HAP-1 (cell line): Measurements from ENCODE around the gene TRIM6.

Source experiments
- DNase-seq, 2 experiments: peaks; one replicate each; pipeline ENCODE4 v3.0.0-alpha.2; 2016 to 2020; ENCODE audit warnings: low spot score in 2 of 2
- H3K27me3 ChIP-seq: fragments of 250-450 bp; sonication (Bioruptor Pico); 2 replicates; pipeline ENCODE4 v1.5.1; 2020; ENCODE audit warnings: low read depth, mild to moderate bottlenecking, moderate library complexity
- H3K36me3 ChIP-seq: fragments of 250-450 bp; sonication (Bioruptor Pico); replicated peaks from 2 replicates; pipeline ENCODE4 v1.5.1; 2020; ENCODE audit warnings: mild to moderate bottlenecking
- H3K4me1 ChIP-seq: fragments of 250-450 bp; sonication (Bioruptor Pico); 2 replicates; pipeline ENCODE4 v1.5.1; 2020; ENCODE audit warnings: mild to moderate bottlenecking
- H3K4me3 ChIP-seq: fragments of 250-450 bp; sonication (Bioruptor Pico); 2 replicates; pipeline ENCODE4 v1.5.1; 2020; ENCODE audit warnings: mild to moderate bottlenecking, moderate library complexity
- H3K9me3 ChIP-seq: fragments of 250-450 bp; sonication (Bioruptor Pico); 2 replicates; pipeline ENCODE4 v1.5.1; 2020; ENCODE audit warnings: mild to moderate bottlenecking, moderate library complexity
- in situ Hi-C: fragments of 300-500 bp; cut with MboI; formaldehyde crosslinking; loops from 3 replicates; pipeline ENCODE4 v1.14.3; 2020; ENCODE audit warnings: low sequenced_read_pairs, inconsistent platforms, mixed read lengths

TRIM6 gene, protein sequence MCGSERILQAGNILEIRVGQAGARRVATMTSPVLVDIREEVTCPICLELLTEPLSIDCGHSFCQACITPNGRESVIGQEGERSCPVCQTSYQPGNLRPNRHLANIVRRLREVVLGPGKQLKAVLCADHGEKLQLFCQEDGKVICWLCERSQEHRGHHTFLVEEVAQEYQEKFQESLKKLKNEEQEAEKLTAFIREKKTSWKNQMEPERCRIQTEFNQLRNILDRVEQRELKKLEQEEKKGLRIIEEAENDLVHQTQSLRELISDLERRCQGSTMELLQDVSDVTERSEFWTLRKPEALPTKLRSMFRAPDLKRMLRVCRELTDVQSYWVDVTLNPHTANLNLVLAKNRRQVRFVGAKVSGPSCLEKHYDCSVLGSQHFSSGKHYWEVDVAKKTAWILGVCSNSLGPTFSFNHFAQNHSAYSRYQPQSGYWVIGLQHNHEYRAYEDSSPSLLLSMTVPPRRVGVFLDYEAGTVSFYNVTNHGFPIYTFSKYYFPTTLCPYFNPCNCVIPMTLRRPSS

GRCh38 chr11:5596607-5597201, at the start of gene TRIM6:
TRIM6 (plus strand) TSS chr11:5596637; CDS start chr11:5596898, 261 bp downstream.
- Histone ChIP-seq H3K4me3 (peak within 1 kb of the TSS; percentile 50), H3K9me3 (no peaks in the 10 kb centered on the region), H3K36me3 (no peaks in the 10 kb centered on the region), H3K27me3 (no peaks in the 10 kb centered on the region), H3K4me1 (no peaks in the 10 kb centered on the region; the same call in none of the 2 replicates)
- in situ Hi-C loops: no loop called here
- DNase-seq: peak; percentile 23 to 79

GRCh38 chr11:5547982-5548381, 48.5 kb upstream of the TRIM6 start:
- Histone ChIP-seq H3K4me1 (no peaks in the 10 kb centered on the region), H3K36me3 (no peaks in the 10 kb centered on the region), H3K4me3 (no peak overlapping the region), H3K9me3 (no peaks in the 10 kb centered on the region), H3K27me3 (no peaks in the 10 kb centered on the region)
- no peak for DNase-seq
- in situ Hi-C loops: no loop called here

- no peak for DNase-seq
Observed at GRCh38 chr11:5548440-5548839, 48.0 kb upstream of the TRIM6 start, which contains the start of gene OR52H1. OR52H1 (minus strand) TSS chr11:5548540; CDS start chr11:5545505, 3,035 bp downstream.

DNA sequence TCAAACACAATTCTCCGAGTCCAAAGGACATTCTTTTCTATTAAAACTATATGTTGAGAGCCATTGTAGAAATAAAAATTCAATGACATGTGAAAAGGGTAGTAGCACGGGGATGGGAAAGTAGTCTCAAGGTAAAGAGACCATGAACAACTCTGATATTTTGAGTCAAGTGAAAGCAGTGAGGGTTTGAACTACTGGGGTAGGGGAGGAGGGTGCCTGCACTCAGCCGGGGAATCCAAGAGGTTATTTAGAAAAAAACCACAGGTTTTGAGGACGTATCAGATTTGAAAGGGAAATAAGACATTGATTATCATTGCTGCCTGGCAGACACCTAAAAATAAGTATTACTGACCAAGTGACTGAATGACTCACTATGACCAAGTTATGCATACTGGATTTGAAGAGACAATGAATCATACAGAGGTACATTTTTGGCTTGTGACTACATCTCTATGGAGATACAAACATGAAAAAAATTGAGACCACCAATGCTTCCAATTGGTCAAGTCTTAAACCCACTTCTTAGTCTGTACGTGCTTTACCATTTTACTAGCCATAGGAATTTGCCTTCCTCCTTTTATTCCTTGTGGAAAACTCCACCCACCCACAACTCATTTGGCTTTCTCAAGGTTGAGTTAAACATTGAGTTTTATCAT, 45.9 kb upstream of the TRIM6 start:
- in situ Hi-C loops: no loop called here
- H3K9me3 ChIP-seq: no peaks in the 10 kb centered on the region
- H3K4me1 ChIP-seq: no peaks in the 10 kb centered on the region
- H3K36me3 ChIP-seq: no peaks in the 10 kb centered on the region
- DNase-seq: no peak
- H3K27me3 ChIP-seq: no peaks in the 10 kb centered on the region
- no peak overlapping the region for H3K4me3 ChIP-seq

More at GRCh38 chr11:5548440-5548839, 48.0 kb upstream of the TRIM6 start, which contains the start of gene OR52H1:
- H3K4me3 ChIP-seq: no peak within 1 kb of the TSS
- H3K4me1 ChIP-seq: no peaks in the 10 kb centered on the region
- no peaks in the 10 kb centered on the region for H3K9me3 ChIP-seq
- in situ Hi-C loops: no loop called here
- H3K27me3 ChIP-seq: no peaks in the 10 kb centered on the region
- no peaks in the 10 kb centered on the region for H3K36me3 ChIP-seq

DNA sequence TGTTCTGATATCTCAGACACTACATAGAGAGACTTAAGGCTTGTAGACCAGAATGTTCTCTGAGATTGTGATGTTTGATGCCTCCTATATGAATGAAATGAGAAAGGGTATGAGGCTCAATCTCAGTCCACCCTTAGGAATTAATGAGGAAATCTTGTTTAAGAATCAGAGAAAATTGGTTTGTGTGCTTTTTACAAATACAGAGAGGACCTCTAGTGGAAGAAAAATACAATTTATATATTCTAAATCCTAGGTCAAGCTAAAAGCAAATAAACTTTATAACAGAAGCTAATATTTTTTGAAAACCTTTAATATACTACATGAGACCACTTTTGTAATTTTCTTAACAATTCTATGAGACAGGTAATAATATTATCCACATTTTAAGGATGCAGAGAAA, 43.1 kb upstream of the TRIM6 start:
- Histone ChIP-seq H3K36me3 (no peaks in the 10 kb centered on the region), H3K4me3 (no peak overlapping the region), H3K9me3 (no peaks in the 10 kb centered on the region), H3K4me1 (no peaks in the 10 kb centered on the region), H3K27me3 (no peaks in the 10 kb centered on the region)
- in situ Hi-C loops: no loop called here
- DNase-seq: no peak

GRCh38 chr11:5556596-5557188, 39.7 kb upstream of the TRIM6 start:
- DNase-seq: no peak
- Histone ChIP-seq H3K9me3 (no peaks in the 10 kb centered on the region), H3K36me3 (no peaks in the 10 kb centered on the region)

DNA sequence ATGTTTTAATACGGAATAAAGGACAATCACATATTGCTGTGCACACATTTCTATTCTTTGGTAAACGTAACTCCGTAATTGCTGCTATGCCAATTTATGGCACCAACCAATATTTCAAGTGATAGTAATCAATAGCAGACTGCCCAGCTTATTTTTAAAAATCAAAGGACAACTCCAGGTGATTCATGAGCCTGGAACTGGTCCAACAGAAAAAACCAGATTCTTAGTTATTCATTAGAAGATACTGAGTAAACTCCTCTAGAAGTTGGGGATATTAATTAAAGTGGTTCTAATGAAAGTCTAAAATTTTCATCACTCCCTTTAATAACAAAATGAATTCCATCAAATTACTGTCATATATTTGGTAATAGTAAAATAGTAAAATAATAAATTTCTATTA, 38.7 kb upstream of the TRIM6 start:
- H3K36me3 ChIP-seq: no peaks in the 10 kb centered on the region
- H3K27me3 ChIP-seq: no peaks in the 10 kb centered on the region
- in situ Hi-C loops: no loop called here
- H3K4me3 ChIP-seq: no peak overlapping the region
- no peak for DNase-seq
- no peaks in the 10 kb centered on the region for H3K4me1 ChIP-seq
- no peaks in the 10 kb centered on the region for H3K9me3 ChIP-seq

More at GRCh38 chr11:5556596-5557188, 39.7 kb upstream of the TRIM6 start:
- Histone ChIP-seq H3K27me3 (no peaks in the 10 kb centered on the region), H3K4me1 (no peaks in the 10 kb centered on the region), H3K4me3 (no peak overlapping the region)
- in situ Hi-C loops: no loop called here

DNA sequence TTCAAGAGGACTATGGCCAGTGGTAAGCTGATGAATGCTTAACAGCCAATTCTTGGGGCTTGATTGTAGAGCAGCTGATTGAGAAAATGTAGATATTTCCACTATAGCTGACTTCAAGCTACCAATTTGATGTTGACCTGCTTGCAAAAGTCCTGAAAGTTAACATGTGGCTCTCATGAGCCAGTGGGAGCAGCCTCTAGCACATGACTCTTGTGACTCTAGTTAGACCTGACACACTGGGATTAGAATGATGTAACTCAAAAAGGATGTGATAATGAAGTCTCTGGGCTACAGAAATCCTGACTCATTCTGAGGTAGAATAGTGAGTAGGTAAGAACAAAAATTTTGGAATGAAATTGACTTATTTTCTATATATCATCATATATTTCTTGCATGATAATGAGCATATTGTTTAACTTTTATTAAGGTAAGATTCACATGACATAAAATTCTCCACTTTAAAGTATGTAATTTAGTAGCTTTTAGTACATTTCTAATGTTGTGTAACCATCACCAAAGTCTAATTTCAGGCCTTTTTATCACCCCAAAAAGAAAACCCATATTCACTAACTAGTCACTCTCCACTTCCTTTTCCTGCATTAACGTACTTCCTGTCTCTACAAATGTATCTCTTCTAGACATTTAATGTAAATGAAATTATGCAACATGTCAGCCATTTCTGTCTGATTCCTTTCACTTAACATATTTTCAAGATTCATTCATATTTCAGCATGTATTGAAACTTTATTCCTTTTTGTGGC, 32.0 kb upstream of the TRIM6 start:
- Histone ChIP-seq H3K36me3 (no peaks in the 10 kb centered on the region), H3K4me3 (no peak overlapping the region), H3K27me3 (no peaks in the 10 kb centered on the region), H3K9me3 (no peaks in the 10 kb centered on the region), H3K4me1 (no peaks in the 10 kb centered on the region)
- no peak for DNase-seq
- in situ Hi-C loops: no loop called here

GRCh38 chr11:5574654-5575053, 21.8 kb upstream of the TRIM6 start:
- H3K9me3 ChIP-seq: no peaks in the 10 kb centered on the region
- in situ Hi-C loops: no loop called here
- H3K36me3 ChIP-seq: no peaks in the 10 kb centered on the region
- H3K27me3 ChIP-seq: no peaks in the 10 kb centered on the region
- H3K4me1 ChIP-seq: no peaks in the 10 kb centered on the region
- DNase-seq: no peak
- no peak overlapping the region for H3K4me3 ChIP-seq

DNA sequence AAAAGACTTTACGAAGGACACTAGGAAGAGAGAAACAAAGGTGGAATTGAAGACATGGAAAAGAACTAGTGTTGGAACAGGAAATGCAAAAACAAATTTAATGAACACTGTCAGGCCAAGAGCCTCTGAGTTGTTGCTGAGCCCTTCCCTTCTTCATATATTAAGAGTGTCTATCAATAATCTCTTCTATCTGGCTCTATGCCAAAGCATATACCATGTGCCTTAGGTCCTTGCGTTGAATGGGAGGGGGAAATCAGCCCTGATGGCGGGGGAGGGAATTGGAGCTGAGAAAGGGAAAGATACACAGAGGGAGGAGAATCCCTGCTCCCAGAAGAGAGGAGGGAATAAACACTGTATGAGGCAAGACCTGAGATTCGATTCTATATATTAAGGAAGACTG, 21.3 kb upstream of the TRIM6 start:
- H3K4me1 ChIP-seq: no peaks in the 10 kb centered on the region
- H3K36me3 ChIP-seq: no peaks in the 10 kb centered on the region
- in situ Hi-C loops: no loop called here

GRCh38 chr11:5577101-5577500, 19.3 kb upstream of the TRIM6 start:
- Histone ChIP-seq H3K36me3 (no peaks in the 10 kb centered on the region), H3K4me1 (no peaks in the 10 kb centered on the region), H3K27me3 (no peaks in the 10 kb centered on the region), H3K9me3 (no peaks in the 10 kb centered on the region), H3K4me3 (no peak overlapping the region)
- in situ Hi-C loops: no loop called here
- DNase-seq: no peak

More for the DNA sequence above, 21.3 kb upstream of the TRIM6 start:
- no peak overlapping the region for H3K4me3 ChIP-seq
- no peak for DNase-seq
- no peaks in the 10 kb centered on the region for H3K9me3 ChIP-seq
- no peaks in the 10 kb centered on the region for H3K27me3 ChIP-seq

- DNase-seq: no peak
- Histone ChIP-seq H3K36me3 (no peaks in the 10 kb centered on the region), H3K9me3 (no peaks in the 10 kb centered on the region), H3K4me1 (no peaks in the 10 kb centered on the region), H3K4me3 (no peak within 1 kb of the TSS), H3K27me3 (no peaks in the 10 kb centered on the region)
- in situ Hi-C loops: no loop called here
Observed at GRCh38 chr11:5580577-5580976, 15.9 kb upstream of the TRIM6 start, which contains the start of gene OR52B6. OR52B6 (plus strand) TSS chr11:5580877; CDS start chr11:5580877, 0 bp downstream.

DNA sequence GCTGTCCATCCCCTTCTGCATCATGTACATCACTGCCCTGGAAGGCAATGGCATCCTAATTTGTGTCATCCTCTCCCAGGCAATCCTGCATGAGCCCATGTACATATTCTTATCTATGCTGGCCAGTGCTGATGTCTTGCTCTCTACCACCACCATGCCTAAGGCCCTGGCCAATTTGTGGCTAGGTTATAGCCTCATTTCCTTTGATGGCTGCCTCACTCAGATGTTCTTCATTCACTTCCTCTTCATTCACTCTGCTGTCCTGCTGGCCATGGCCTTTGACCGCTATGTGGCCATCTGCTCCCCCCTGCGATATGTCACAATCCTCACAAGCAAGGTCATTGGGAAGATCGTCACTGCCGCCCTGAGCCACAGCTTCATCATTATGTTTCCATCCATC, 15.4 kb upstream of the TRIM6 start:
- H3K27me3 ChIP-seq: no peaks in the 10 kb centered on the region
- in situ Hi-C loops: no loop called here
- no peak overlapping the region for H3K4me3 ChIP-seq
- H3K36me3 ChIP-seq: no peaks in the 10 kb centered on the region
- DNase-seq: no peak
- H3K4me1 ChIP-seq: no peaks in the 10 kb centered on the region
- no peaks in the 10 kb centered on the region for H3K9me3 ChIP-seq
